DND-41 (cell line): ENCODE results near the gene PLOD2.

Experiments
- CTCF ChIP-seq: IDR thresholded peaks from 2 replicates; pipeline ENCODE4 v1.5.1; 2012; ENCODE audit warnings: borderline replicate concordance, low read length, moderate library complexity, mild to moderate bottlenecking; ENCODE audit not compliant: poor library complexity, severe bottlenecking; ENCODE audit errors: extremely low read depth
- EZH2 ChIP-seq: IDR thresholded peaks from 3 replicates; pipeline ENCODE4 v1.6.1; 2012; ENCODE audit warnings: borderline replicate concordance, low read depth, mild to moderate bottlenecking, moderate library complexity, low read length, inconsistent platforms; ENCODE audit not compliant: severe bottlenecking

- TF ChIP-seq CTCF: no peak
- TF ChIP-seq EZH2: no peak
Observed at GRCh38 chr3:146110161-146110560, 50.8 kb downstream of the PLOD2 start.
